ENCODE results near the gene FBXO3. TPM values are rescaled to one million over a fixed set of nuclear protein-coding genes. Genes with fewer than 3 reads are reported as not detected.
"Not testable (repeated sequence)": the region's sequence is repeated elsewhere in the genome, so short reads cannot be mapped to it uniquely, and the experiment has no call there.

FBXO3 gene, protein sequence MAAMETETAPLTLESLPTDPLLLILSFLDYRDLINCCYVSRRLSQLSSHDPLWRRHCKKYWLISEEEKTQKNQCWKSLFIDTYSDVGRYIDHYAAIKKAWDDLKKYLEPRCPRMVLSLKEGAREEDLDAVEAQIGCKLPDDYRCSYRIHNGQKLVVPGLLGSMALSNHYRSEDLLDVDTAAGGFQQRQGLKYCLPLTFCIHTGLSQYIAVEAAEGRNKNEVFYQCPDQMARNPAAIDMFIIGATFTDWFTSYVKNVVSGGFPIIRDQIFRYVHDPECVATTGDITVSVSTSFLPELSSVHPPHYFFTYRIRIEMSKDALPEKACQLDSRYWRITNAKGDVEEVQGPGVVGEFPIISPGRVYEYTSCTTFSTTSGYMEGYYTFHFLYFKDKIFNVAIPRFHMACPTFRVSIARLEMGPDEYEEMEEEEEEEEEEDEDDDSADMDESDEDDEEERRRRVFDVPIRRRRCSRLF
- 13.9 TPM in 2 replicates for total RNA-seq

DNA sequence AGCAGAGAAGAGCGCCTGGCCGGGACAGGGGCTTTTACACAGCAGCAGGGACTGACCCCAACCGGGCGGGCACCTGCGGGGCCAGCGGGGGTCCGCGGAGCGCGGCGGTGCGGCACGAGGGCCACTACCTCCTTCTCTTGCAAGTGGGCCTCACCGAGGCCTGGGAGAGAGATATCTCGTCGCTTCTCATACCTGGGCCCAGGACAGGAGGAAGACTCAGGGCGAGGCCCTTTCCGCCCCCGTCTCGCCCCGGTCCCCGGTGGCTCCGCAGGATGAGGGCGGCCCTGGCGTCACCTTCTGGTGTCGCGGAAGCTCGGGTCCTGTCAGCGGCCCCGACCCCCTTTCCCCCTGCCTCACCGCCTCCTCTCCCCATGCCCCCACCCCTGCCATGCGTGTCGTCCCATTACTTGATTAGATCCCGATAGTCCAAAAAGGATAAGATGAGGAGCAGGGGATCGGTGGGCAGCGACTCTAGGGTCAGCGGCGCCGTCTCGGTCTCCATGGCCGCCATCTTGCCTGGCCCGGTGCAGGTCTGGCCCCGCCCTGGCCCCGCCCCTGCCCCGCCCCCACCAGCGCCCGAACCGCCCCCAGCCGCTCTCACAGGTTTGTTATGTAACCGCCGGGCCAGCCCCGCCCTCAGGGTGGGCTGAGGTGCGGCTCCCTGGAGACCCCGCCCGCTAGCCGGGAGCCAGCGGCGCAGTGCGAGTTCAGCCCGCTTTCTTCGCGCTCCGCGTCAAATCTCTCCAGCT lies at the start of gene FBXO3:
Gene FBXO3 (minus strand): TSS at position 534 of the 749 bp plus-strand sequence. CDS start 23 bp downstream, at position 511.
- intact Hi-C loops (cut with micrococcal nuclease) = loop anchor here (1.0 to 5.0 kb wide), 3 partner anchors 52 to 584 kb away; partner anchors contain the start of genes ABTB2 and C11orf91
- no peaks in the 10 kb centered on the region for H3K9me3 Mint-ChIP-seq
- peak; percentile 74 for DNase-seq (ENCODE audit: low spot score)
- H3K27ac Mint-ChIP-seq = peak within 1 kb of the TSS; percentile 87
- H3K4me1 Mint-ChIP-seq (ENCODE audit: low read depth) = peaks cover 35% of the 10 kb centered on the region
- H3K27me3 Mint-ChIP-seq (ENCODE audit: low read depth) = peaks cover 28% of the 10 kb centered on the region
- peaks cover 17% of the 10 kb centered on the region for H3K36me3 Mint-ChIP-seq (ENCODE audit: low read depth)
- H3K4me3 Mint-ChIP-seq (ENCODE audit: low read depth) = peak within 1 kb of the TSS; percentile 93

DNA sequence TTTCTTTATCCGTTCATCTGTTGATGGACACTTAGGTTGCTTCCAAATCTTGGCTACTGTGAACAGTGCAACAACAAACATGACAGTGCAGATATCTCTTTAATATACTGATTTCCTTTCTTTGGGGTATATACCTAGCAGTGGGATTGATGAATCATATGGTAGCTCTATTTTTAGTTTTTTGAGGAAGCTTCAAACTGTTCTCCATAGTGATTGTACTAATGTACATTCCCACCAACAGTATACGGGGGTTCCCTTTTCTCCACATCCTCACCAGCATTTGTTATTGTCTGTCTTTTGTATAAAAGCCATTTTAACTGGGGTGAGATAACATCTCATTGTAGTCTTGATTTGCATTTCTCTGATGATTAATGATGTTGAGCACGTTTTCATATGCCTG lies 48.7 kb upstream of the FBXO3 start:
- intact Hi-C loops (cut with micrococcal nuclease); H3K4me3 Mint-ChIP-seq (ENCODE audit: low read depth); DNase-seq (ENCODE audit: low spot score); H3K36me3 Mint-ChIP-seq (ENCODE audit: low read depth); H3K4me1 Mint-ChIP-seq (ENCODE audit: low read depth); H3K27ac Mint-ChIP-seq; H3K9me3 Mint-ChIP-seq: not testable (repeated sequence)
- peaks cover 39% of the 10 kb centered on the region for H3K27me3 Mint-ChIP-seq (ENCODE audit: low read depth)

DNA sequence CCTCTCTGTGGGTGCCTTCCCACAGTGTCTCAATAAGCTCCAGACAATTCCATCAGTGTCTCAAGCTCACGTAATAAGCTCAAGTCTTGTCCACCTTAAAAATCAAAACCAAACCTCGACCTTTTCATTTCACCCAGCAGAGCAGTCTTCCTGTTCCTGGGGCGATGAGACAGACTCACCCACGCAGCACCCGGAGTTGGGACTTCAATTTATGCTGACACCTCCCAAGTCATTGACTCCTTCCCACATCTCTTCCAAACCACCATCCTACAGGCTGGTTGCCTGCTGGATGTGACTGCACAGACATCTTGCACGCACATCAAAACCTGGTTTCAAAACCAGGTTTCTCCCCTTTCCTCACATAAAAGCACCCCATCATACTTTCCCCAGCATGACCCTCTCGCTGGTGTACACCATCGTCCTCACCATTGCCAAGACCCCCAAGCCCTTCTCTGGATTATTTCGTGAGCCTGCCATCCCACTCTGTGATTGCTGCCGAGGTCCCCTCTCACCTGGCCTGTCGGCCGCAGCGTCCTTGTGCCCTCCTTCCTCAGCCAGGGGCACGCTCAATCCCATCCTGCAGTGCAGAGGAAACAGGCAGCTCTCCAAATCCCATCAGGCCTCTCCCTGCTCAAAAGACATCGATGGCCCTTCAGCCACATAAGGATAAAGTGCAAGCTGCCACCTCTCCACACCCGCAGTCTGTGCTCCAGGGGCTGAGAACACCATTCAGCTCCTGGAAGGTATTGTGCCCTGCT lies 45.1 kb upstream of the FBXO3 start:
- Mint-ChIP-seq H3K36me3 (ENCODE audit: low read depth) (no peaks in the 10 kb centered on the region), H3K9me3 (no peaks in the 10 kb centered on the region), H3K27ac (no peak overlapping the region), H3K4me3 (ENCODE audit: low read depth) (no peak overlapping the region), H3K27me3 (ENCODE audit: low read depth) (peaks cover 22% of the 10 kb centered on the region), H3K4me1 (ENCODE audit: low read depth) (no peaks in the 10 kb centered on the region)
- no peak for DNase-seq (ENCODE audit: low spot score)
- intact Hi-C loops (cut with micrococcal nuclease) = no loop called here

DNA sequence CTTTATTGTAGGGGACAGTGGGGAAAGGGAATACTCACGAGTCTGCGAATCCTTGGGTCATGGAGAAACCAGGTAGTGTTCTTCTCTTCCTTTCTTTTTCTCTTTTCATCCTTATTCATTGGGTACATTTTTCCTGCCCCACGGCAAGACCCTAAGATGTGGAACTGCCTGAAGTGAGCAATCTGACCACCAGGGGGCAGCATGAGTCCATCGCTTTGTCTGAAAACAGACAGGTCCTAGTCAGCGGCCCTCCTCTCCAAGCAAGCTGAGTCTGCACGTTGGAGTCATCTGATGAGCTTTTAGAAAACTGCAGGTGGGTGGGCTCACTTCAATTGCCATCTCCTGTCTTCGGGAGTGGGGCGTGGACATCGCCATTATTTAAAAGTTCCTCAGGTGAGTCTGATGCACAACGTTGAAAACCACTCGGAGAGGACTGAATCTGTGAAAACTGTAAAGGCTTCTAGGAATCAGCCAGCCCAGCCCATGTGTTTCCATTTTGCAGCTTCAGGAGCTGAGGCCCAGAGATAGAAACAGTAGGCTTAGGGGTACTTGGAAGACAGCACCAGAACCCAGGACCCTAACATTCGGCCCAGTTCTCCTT lies 34.0 kb upstream of the FBXO3 start:
- H3K4me1 Mint-ChIP-seq (ENCODE audit: low read depth) = no peaks in the 10 kb centered on the region
- no peaks in the 10 kb centered on the region for H3K9me3 Mint-ChIP-seq
- intact Hi-C loops (cut with micrococcal nuclease) = loop anchor here (1.0 kb wide), 1 partner anchor 21 kb away; no protein-coding TSS in a partner anchor
- peak; percentile 64 for DNase-seq (ENCODE audit: low spot score)
- no peak overlapping the region for H3K27ac Mint-ChIP-seq
- H3K4me3 Mint-ChIP-seq (ENCODE audit: low read depth) = no peak overlapping the region
- peaks cover 35% of the 10 kb centered on the region for H3K27me3 Mint-ChIP-seq (ENCODE audit: low read depth)
- no peaks in the 10 kb centered on the region for H3K36me3 Mint-ChIP-seq (ENCODE audit: low read depth)

DNA sequence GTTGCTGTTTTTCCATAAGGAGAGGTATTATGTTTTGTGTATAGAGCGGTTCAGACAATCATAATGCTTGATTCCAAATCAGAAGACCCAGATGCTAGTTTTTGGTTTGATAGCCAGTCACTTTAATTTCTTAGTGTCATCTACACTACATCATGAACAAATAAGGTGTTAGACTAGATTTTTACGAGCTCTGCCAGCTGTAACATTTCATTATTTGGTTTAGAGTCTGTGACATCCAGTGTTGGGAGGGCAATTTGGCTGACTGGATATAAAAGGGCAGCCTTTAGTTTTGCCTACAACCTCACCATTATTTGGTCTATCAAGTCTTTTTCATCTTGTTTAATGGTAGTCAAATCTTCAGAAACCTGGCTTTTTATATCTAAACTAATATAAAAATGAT lies 30.2 kb upstream of the FBXO3 start:
- Mint-ChIP-seq H3K27ac (no peak overlapping the region), H3K27me3 (ENCODE audit: low read depth) (peaks cover 61% of the 10 kb centered on the region), H3K4me1 (ENCODE audit: low read depth) (no peaks in the 10 kb centered on the region), H3K4me3 (ENCODE audit: low read depth) (no peak overlapping the region), H3K36me3 (ENCODE audit: low read depth) (no peaks in the 10 kb centered on the region), H3K9me3 (no peaks in the 10 kb centered on the region)
- DNase-seq (ENCODE audit: low spot score) = no peak
- intact Hi-C loops (cut with micrococcal nuclease) = loop anchor here (1.0 kb wide), 1 partner anchor 184 kb away; no protein-coding TSS in a partner anchor

DNA sequence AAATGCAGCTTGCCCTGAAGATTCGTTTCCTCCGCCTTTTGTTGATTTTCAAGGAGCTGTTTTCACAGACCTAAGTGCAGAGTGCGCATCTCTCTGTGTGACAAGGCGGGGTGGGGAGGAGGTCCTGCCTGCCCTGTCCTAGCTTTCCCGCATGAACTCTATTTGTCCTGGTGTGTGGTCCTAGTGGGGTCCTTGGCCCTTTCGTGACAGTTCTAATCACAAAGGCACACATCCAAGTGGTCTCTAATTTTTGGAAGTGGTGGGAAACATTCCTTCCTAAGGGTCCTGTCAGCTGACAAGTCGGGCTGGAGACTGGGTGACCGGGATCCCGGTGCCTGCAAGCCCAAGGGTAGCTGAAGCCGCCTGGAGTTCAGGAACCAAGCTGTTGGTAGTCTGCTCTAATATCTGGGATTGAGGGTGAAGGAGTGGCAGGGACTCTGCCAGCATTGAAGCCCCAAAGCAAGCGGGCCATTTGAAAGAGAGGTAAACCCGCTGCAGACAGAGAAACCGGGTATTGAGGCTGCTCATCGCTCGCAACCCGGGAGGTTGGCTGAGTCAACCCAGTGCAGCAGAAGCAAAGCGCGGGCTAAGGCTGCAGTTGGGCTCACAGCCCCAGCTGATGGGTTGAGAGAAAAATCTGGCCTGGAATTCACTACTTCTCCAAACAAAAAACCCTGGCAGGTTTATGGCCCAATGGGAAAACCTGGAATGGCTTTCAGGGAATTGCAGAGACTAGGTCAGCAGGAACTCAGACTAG lies 28.1 kb upstream of the FBXO3 start:
- no peaks in the 10 kb centered on the region for H3K36me3 Mint-ChIP-seq (ENCODE audit: low read depth)
- H3K9me3 Mint-ChIP-seq = no peaks in the 10 kb centered on the region
- H3K27me3 Mint-ChIP-seq (ENCODE audit: low read depth) = peaks cover 74% of the 10 kb centered on the region
- peaks cover 2% of the 10 kb centered on the region for H3K4me1 Mint-ChIP-seq (ENCODE audit: low read depth)
- DNase-seq (ENCODE audit: low spot score) = no peak
- no peak overlapping the region for H3K27ac Mint-ChIP-seq
- H3K4me3 Mint-ChIP-seq (ENCODE audit: low read depth) = no peak overlapping the region
- intact Hi-C loops (cut with micrococcal nuclease) = no loop called here

DNA sequence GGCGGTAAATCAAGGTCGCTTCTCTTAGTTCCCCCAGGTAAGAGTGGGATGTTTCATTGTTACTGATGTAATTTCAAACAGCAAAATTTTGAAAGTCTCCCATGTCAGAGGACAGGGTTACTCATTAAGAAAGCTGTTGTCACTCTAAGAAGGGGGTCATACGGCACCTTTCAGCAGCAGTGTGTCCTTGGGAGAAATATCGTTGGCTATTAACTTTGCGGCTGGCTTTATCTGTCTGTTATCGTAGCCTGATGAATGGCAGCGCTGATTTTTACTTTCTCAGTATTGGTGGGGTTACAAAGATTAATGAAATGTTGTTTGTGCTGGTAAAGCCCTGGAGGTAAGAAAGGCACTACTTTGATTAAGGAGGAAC lies 27.5 kb upstream of the FBXO3 start:
- Mint-ChIP-seq H3K36me3 (ENCODE audit: low read depth) (no peaks in the 10 kb centered on the region), H3K4me1 (ENCODE audit: low read depth) (peaks cover 2% of the 10 kb centered on the region), H3K27me3 (ENCODE audit: low read depth) (peaks cover 77% of the 10 kb centered on the region), H3K27ac (no peak overlapping the region), H3K4me3 (ENCODE audit: low read depth) (no peak overlapping the region), H3K9me3 (no peaks in the 10 kb centered on the region)
- no peak for DNase-seq (ENCODE audit: low spot score)
- intact Hi-C loops (cut with micrococcal nuclease) = no loop called here

DNA sequence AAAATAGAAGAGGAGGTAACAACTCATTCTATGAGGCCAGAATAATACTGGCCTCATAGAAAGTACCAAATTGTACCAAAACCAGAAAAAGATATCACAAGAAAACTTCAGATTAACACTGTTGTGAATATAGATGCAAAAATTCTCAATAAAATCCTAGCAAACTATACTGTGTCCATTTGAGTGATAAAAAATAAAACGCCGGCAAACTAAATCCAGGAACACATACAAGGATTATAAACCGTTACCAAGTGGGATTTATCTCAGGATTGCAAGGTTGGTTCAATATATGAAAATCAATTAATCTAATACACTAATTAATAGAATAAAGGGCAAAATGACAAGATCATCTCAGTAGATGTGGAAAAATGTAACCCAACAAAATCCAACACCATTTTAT lies 23.6 kb upstream of the FBXO3 start:
- no peak overlapping the region for H3K4me3 Mint-ChIP-seq (ENCODE audit: low read depth)
- DNase-seq (ENCODE audit: low spot score) = no peak
- intact Hi-C loops (cut with micrococcal nuclease) = no loop called here
- no peaks in the 10 kb centered on the region for H3K36me3 Mint-ChIP-seq (ENCODE audit: low read depth)
- peaks cover 2% of the 10 kb centered on the region for H3K4me1 Mint-ChIP-seq (ENCODE audit: low read depth)
- H3K27ac Mint-ChIP-seq = no peak overlapping the region
- H3K9me3 Mint-ChIP-seq = no peaks in the 10 kb centered on the region
- peaks cover 75% of the 10 kb centered on the region for H3K27me3 Mint-ChIP-seq (ENCODE audit: low read depth)

DNA sequence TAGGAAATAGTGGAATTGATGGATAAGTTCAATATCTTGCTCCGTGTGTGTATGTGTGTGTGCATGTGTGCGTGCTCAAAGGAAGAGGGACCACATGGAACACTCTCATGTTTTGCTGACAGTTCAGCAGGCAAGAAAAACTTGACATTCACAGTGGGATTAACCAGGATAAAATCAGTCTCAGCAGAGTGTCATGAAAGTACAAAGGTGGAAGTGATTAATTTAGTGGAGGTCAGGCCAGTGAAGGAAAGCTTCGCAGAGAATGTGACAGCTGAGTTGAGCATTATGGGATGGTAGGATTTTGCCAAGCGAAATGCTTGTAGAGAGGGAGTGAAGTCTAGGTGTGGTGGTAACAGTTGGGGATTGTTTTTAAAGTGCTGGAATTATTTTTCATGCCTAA lies 15.7 kb upstream of the FBXO3 start:
- Mint-ChIP-seq H3K9me3 (no peaks in the 10 kb centered on the region), H3K36me3 (ENCODE audit: low read depth) (no peaks in the 10 kb centered on the region), H3K27me3 (ENCODE audit: low read depth) (peaks cover 43% of the 10 kb centered on the region), H3K27ac (no peak overlapping the region), H3K4me1 (ENCODE audit: low read depth) (no peaks in the 10 kb centered on the region), H3K4me3 (ENCODE audit: low read depth) (no peak overlapping the region)
- intact Hi-C loops (cut with micrococcal nuclease) = no loop called here
- DNase-seq (ENCODE audit: low spot score) = no peak

DNA sequence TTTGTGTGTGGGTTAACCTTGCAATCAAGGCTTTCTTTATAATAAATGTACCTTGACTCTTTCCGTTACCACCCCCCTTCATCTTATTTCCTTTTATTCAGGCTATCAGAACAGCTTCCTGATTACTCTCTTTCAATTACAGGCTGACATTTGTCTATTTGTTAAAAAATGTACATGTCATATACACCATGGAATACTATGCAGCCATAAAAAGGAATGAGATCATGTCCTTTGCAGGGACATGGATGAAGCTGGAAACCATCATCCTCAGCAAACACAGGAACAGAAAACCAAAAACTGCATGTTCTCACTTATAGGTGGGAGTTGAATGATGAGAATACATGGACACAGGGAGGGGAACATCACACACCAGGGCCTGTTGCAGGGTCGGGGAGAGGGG lies 13.8 kb upstream of the FBXO3 start:
- H3K9me3 Mint-ChIP-seq; H3K4me3 Mint-ChIP-seq (ENCODE audit: low read depth); DNase-seq (ENCODE audit: low spot score); H3K27ac Mint-ChIP-seq; intact Hi-C loops (cut with micrococcal nuclease); H3K4me1 Mint-ChIP-seq (ENCODE audit: low read depth); H3K36me3 Mint-ChIP-seq (ENCODE audit: low read depth): not testable (repeated sequence)
- H3K27me3 Mint-ChIP-seq (ENCODE audit: low read depth) = peaks cover 46% of the 10 kb centered on the region

DNA sequence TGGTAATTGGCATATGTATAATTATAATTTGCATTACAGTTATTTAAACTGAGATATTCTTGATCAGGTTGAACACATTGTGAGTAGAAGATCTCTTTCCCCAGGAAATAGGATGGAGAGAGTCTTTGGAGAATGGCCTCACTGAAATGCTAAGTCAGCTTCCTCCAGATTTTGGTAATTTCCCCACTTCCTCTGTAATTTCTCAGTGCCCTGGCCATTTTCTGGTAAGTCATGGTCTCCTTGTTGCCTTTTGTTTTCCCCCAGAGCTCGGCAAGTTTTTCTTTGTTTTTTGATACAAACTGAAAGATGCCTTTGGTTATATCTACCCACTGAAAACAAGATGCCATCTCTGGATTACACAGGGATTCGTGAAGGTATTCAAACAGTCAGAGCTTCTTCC lies 12.8 kb upstream of the FBXO3 start:
- Mint-ChIP-seq H3K36me3 (ENCODE audit: low read depth) (no peaks in the 10 kb centered on the region), H3K27me3 (ENCODE audit: low read depth) (peaks cover 48% of the 10 kb centered on the region), H3K4me1 (ENCODE audit: low read depth) (no peaks in the 10 kb centered on the region), H3K27ac (no peak overlapping the region), H3K4me3 (ENCODE audit: low read depth) (no peak overlapping the region), H3K9me3 (no peaks in the 10 kb centered on the region)
- intact Hi-C loops (cut with micrococcal nuclease) = no loop called here
- no peak for DNase-seq (ENCODE audit: low spot score)

DNA sequence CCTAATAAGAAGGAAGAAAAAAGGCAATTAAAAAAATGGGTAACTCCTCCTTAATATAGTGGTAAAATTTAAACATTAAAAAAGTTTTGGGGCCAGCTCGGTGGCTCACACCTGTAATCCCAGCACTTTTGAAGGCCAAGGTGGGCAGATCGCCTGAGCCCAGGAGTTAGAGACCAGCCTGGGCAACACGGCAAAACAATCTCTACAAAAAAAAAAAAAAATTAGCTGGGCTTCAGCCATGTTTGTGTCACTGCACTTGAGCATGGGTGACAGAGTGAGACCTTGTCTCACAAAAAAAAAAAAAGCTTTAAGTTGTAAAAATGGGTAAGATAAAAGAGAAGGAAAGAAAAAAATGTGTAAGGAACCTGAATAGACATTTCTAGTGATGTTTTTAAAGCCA lies 11.3 kb upstream of the FBXO3 start:
- Mint-ChIP-seq H3K4me3 (ENCODE audit: low read depth) (no peak overlapping the region), H3K27ac (no peak overlapping the region), H3K27me3 (ENCODE audit: low read depth) (peaks cover 48% of the 10 kb centered on the region), H3K9me3 (no peaks in the 10 kb centered on the region), H3K36me3 (ENCODE audit: low read depth) (no peaks in the 10 kb centered on the region), H3K4me1 (ENCODE audit: low read depth) (no peaks in the 10 kb centered on the region)
- no peak for DNase-seq (ENCODE audit: low spot score)
- intact Hi-C loops (cut with micrococcal nuclease) = no loop called here
